ENCODE measurements around the gene TMEM92.

TMEM92 gene

GRCh38 chr17:50256826-50257618 lies 17.2 kb upstream of the TMEM92 start:
- no peak for DNase-seq (ENCODE audit: low spot score)
- no peak for TF ChIP-seq CTCF (IDR thresholded peaks at IDR 0.05)
- Histone ChIP-seq H3K4me3 (no peak overlapping the region), H3K27ac (peak overlapping the region; percentile 58 to 85)

GRCh38 chr17:50257676-50258224 lies 16.5 kb upstream of the TMEM92 start:
- DNase-seq (ENCODE audit: low spot score) = peak; percentile 73
- no peak overlapping the region for H3K4me3 ChIP-seq
- no peak for TF ChIP-seq CTCF (IDR thresholded peaks at IDR 0.05)
- peak overlapping the region; percentile 58 to 85 for H3K27ac ChIP-seq

- Histone ChIP-seq H3K27ac (peak overlapping the region; percentile 45 to 85), H3K4me3 (no peak overlapping the region)
- DNase-seq (ENCODE audit: low spot score) = peak; percentile 79
- TF ChIP-seq CTCF (IDR thresholded peaks at IDR 0.05) = no peak
These were observed 15.4 kb upstream of the TMEM92 start for GRCh38 chr17:50258647-50259476.

- H3K4me3 ChIP-seq = no peak overlapping the region
- peak; percentile 72 for DNase-seq (ENCODE audit: low spot score)
- TF ChIP-seq CTCF (IDR thresholded peaks at IDR 0.05) = no peak
- peak overlapping the region; percentile 45 to 85 for H3K27ac ChIP-seq
These were observed 14.6 kb upstream of the TMEM92 start for GRCh38 chr17:50259477-50260324.

GRCh38 chr17:50260501-50260911 lies 13.8 kb upstream of the TMEM92 start:
- TF ChIP-seq CTCF (IDR thresholded peaks at IDR 0.05) = no peak
- Histone ChIP-seq H3K4me3 (no peak overlapping the region), H3K27ac (peak overlapping the region in 1 of 2 donors; percentile 85)
- DNase-seq (ENCODE audit: low spot score) = peak; percentile 72

GRCh38 chr17:50261051-50261915 lies 13.0 kb upstream of the TMEM92 start:
- Histone ChIP-seq H3K4me3 (no peak overlapping the region), H3K27ac (peak overlapping the region in 1 of 2 donors; percentile 85)
- no peak for DNase-seq (ENCODE audit: low spot score)
- no peak for TF ChIP-seq CTCF (IDR thresholded peaks at IDR 0.05)

Data from coronary artery (tissue), 2 donors.